GM18507 (cell line): ENCODE results near the gene ANKS6.
A peak's percentile ranks its signal among the peaks of the same experiment; 100 is the strongest.

Experiments
- DNase-seq: peaks from one replicate; pipeline ENCODE4 v3.0.0; 2011; ENCODE audit warnings: low read depth; ENCODE audit not compliant: insufficient read length; ENCODE audit errors: extremely low spot score
- FAIRE-seq: peaks from 2 replicates; lab custom pipeline; 2011; peaks lifted over from hg19 to GRCh38; lab: Jason Lieb, UNC

Gene ANKS6

DNA sequence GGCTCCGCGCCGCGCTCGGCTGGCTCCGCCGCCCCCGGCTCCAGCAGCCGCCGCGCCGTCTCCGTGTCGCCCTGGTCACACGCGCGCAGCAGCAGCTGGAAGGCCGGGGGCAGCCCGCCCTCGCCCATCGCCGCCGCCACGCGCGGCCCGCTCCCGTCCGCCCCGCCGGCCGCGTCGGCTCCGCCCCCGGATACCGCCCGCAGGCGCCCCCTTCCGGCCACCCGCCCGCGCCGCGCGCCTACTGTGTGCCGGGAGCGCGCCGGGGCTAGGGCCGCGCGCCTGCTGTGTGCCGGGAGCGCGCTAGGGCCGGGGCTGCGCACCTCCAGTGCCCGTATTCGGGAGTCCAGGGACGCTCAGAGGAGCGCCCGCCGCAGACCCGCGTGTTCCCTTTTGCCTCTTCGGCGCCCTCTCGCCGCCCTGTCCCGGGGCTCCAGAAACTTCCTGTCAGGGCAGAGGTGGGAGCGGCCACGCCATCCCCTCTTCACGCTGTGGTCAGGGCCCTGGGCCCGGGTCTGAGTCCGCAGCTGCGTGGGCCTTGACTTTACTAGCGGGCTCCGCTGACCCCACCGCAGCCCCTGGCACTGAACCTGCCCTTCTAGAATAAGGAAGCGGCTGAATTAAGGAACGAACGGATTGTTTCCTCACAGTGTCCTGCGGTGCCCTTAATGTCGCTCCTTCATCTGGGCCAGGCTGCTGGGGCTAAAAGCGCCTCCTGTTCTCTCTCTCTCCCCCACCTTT lies at the start of gene ANKS6:
Gene ANKS6 (minus strand): TSS at position 192 of the 738 bp plus-strand sequence. CDS start 64 bp downstream, at position 128.
- DNase-seq (peak; percentile 69), FAIRE-seq (no peak)

DNA sequence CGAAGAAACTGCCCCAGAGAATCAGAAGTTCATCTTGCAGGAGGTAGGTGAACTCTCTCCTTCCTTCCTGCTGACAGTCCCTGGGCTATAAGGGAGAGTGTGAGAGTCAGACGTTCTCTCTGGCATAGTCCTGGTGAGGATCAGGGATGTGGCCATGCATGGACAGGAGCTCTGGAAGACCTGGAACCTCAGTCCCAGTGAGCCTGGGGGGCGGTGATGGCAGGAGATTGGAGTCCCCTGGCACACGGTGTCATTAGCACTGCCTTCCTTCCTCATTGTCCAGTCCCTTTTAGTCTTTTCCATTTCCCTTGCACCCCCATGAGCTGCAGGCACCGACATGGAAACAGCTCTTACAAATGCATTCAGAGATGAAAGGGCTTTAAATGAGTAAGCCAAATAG lies 49.7 kb upstream of the ANKS6 start:
- FAIRE-seq (no peak), DNase-seq (no peak)

DNA sequence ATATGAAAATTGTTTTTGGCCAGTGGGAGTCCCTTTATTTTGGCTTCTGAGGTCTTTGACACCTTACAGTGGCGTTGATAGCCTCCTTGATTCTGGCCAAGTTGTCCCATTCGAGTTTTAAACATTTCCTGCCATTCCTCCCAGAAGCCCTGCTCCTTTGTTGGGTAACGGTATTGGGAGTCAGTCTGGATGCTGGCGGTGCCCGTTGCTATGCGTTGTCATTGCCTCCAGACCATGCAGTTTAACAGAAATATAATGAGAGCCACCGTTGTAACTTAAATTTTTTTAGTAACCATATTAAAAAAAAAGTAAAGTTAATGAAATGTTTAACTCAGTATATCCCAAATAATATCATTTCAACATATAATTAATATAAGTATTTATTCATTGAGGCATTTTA lies 46.2 kb upstream of the ANKS6 start:
- FAIRE-seq (no peak), DNase-seq (no peak)

DNA sequence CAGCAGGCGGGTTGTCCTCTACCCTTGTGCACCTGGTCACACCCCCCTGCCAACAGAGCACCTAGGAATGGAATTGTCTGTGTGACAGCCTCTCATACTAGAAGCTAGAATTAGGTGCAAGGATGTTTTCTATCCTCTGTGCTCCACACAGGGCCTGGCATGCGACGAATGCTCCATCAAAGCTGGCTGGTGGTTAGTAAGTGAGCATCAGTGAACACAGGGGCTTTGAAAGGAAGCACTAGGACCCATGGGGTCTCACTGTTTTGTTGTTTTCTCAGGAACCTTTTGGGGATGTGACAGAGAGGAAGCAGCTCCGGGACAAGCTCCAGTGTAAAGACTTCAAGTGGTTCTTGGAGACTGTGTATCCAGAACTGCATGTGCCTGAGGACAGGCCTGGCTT lies 43.4 kb upstream of the ANKS6 start:
- no peak for DNase-seq
- FAIRE-seq = no peak

DNA sequence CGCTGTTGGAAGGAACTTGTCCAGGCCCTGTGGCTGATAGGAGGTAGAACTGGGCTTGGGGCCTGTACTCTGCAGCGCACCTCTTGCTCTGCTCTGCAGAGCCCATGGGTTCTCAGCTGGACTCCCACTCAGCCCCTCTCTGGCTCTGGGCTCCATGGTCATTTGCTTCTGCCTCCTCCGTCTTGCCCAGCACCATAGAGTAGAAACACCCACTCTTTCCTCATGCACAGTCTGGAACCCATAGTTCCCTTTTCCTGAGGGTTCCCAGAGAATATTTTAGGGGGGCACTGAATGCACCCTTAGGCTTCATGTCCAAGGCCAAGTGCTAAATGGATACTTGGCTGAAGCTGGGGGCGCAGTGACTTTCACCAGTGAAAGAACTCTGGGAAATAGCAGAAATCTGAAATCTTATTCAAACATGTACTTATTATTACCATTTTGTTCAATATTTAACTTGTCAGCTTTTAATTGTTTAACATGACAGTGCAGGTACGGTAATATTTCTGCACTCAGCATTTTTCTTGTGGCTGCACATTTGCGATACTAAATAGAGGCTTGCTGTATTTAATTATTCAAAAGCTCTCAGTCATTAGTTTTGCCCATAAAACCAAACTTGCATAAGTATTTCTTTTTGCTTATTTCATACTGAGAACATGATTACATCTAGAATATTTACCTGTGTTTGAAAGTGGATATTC lies 42.7 kb upstream of the ANKS6 start:
- DNase-seq = no peak
- no peak for FAIRE-seq

DNA sequence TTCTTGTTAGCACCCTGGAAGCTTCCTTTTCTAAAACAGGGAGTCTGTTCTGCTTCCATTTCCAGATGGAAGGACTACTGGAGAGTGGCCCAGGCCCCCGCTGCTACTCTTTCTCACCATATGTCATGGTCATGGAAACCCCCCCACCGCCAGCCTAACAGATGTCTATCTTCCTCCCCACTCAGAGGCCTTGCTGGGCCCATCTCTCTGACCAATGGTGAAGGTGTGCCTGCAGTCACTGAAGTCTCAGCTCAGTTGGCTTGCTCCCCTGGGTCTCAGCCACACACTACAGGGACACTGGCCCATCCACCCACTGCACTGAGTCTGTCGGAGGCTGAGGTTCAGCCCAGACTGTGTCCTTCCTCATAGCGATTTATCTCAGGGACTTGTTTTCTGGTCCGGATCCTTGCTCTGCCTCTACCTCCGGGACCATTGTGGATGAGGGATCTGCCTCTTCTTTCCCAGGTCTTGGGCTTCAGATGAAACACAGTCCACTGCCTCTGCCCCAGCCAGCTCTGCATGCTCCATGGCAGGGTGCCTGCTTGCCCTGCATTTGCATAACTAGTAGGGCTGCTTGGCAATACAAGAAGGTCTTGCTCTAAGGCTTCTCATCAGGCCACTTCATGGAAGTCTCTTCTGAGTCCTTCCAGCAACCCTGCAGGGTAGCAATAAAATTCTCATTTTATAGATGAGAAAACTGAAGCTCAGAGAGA lies 42.0 kb upstream of the ANKS6 start:
- DNase-seq = no peak
- FAIRE-seq = no peak

DNA sequence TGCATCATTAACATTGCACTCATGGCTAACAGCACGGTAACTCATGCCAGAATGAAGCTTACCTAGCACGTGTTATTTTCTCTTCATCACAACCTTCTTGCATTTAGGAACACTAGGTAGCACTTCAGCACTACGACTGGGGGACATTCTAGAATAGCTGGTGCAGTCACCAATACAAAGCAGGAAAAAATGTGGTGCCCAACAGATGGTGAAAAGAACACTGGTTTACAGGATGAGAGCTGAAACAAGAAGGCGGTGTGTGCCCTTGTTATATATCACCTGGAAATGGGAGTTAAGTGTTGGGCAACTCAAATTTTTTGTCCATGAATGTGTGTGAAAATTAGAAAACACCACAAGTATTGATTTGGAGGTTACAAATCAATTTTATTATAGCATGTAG lies 41.2 kb upstream of the ANKS6 start:
- FAIRE-seq (no peak), DNase-seq (no peak)

DNA sequence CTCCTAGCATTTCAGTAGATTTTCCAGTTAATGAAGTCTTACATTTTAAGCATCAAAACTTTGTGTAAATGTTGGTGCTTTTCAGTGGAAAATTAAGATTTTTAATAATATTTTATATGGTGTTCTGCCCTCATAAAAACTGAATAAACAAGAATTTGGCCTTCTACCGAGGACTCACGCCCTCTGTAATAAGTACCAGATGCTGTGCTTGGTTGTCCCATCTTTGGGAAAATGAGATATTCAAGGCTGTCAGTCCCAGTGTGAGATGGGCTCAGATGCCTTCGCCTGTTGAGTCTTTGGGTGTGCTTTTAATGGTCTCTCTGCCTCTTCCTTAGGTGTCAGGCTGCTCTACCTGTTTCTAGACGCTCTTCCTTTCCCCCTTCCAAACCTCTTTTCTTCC lies 39.9 kb upstream of the ANKS6 start:
- FAIRE-seq (no peak), DNase-seq (no peak)

DNA sequence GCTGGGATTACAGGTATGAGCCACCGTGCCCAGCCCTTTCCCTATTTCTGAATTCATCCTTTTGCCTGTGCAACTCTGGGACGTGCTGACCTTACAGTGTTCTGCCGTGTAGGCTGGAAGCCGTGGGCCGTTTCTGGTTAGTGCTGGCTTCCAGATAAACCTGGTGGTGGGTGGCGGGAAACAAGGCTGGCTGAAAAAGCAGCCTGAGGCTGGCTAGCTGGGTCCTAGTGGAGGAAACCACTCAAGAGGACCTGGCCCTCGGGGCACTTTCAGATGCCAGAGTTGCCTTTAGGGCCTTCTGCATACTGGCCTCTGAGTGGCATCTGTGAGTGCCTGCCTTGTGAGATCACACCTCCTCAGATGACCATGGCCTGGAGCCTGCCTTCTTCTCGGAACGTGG lies 38.0 kb upstream of the ANKS6 start:
- FAIRE-seq = no peak
- no peak for DNase-seq

DNA sequence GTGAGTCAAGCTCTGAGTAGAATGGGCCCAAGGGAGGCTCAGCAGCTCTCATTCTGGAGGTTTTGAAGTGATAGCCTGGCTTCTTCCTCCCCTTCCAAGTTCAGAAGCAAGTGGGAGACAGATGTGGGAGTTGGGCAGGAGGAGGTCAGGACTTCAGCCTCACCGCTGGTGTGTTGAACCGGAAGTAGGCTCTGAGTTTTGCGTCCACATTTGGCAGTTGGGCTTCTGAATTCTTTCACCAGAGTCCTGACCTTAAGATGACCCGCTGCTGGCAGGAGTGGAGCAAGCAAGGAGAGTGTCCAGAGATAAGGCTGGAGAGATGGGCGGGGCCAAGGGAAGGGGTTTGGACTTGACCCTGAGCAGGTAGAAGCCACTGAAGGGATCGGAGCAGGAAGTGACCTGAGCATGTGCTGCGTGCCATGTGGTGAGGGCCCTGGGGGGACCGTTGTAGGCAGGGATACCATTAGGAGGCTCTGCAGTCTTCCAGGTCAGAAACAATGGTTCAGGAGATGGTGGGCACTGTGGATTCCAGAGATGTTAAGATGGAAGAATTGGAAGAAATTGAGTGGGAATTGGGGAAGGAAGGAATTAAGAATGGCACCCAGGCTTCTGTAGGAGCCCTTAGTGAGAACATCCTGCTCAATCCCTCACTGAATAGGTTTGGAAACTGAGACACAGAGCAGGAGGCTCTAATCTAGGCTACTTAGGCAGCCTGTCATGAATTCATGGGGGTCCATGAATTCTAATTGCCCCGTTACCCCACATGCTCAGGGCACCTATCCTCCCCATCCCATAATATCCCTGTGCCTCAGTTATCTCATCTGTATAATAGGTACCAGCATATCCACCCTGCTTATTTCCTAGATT lies 37.0 kb upstream of the ANKS6 start:
- DNase-seq (no peak), FAIRE-seq (no peak)

DNA sequence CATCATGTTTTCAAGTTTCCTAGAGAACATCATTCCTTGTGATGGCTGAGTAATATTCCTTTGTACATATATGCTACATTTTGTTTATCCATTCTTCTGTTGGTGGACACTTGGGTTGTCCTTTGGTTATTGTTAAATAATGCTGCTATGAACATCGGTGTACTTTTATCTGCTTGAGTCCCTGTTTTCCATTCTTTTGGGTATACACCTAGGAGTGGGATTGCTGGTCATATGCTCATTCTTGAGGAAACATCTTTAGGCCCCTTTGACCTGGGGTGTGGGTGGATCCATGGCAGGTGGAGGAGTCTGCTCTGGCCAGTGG lies 36.4 kb upstream of the ANKS6 start:
- FAIRE-seq = no peak
- no peak for DNase-seq

DNA sequence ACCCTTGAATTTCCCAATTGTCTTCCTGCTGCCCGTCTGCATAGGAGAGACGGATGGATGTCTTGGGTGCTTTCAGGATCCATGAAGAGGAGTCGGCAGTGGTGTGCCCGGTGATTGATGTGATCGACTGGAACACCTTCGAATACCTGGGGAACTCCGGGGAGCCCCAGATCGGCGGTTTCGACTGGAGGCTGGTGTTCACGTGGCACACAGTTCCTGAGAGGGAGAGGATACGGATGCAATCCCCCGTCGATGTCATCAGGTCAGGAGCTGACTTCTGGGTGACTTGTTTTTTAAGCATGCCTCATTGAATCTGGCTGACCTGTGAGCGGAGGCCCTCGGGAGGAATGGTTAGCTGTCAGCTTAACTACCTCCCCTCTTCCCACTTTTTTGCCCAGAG lies 35.3 kb upstream of the ANKS6 start:
- FAIRE-seq (no peak), DNase-seq (no peak)

DNA sequence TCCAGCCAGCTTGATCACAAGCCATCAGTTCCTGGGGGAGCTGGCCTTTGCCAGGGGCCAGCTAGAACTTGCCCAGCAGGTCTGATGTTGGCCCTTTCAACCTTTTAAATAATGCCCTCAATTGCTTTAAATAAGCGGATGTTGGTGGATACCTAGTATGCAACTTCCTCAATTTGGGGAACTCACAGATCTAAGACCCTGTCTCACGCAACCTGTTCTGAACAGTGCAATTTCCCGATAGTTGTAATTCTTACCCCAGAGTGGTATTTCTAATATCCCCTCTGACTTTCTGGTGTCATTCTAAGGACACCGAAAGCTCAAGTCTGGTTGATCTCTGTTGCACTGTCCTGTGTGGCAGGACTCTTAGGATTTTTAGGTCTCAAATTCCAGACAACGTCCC lies 34.2 kb upstream of the ANKS6 start:
- no peak for DNase-seq
- no peak for FAIRE-seq

DNA sequence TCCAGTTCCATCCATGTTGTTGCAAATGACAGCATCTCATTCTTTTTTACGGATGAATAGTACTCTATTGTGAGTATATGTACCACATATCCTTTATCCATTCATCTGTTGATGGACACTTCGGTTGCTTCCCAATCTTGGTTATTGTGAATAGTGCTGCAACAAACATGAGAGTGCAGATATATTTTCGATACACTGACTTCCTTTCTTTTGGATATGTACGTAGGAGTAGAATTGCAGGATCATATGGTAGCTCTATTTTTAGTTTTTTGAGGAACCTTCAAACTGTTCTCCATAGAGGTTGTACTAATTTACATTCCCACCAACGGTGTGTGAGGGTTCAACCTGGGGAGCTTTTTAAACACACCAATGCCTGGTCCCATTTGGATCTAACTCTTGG lies 33.4 kb upstream of the ANKS6 start:
- DNase-seq = no peak
- no peak for FAIRE-seq

DNA sequence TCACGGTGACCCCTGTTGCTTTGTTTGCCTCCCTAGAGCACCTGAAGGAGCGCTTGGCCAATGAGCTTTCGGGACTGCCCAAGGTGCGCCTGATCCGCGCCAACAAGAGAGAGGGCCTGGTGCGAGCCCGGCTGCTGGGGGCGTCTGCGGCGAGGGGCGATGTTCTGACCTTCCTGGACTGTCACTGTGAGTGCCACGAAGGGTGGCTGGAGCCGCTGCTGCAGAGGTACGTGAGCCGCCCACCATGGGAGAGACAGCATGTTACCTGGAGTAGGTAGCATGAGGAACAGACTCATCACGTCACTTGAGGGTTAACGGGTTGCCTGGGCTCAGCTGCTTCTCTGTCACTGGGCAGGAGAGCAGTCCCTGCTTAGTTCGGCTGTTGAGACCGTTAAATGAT lies 30.4 kb upstream of the ANKS6 start:
- DNase-seq (no peak), FAIRE-seq (no peak)

DNA sequence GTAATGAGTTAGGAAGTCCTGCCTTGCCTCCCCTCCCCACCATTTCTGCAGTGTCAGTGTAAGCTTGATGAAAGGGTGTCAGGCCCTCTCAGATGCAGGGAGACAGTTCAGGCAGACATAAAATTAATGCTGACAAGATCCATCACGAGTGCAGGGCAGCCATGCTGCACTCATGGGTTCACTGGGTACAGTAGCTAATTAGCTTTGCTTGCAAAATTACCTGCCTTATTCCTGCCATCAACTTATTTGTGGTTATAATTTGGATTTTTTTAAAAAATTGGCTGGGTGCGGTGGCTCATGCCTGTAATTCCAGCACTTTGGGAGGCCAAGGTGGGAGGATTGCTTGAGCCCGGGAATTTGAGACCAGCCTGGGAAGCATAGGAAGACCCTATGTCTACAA lies 29.1 kb upstream of the ANKS6 start:
- FAIRE-seq (no peak), DNase-seq (no peak)

DNA sequence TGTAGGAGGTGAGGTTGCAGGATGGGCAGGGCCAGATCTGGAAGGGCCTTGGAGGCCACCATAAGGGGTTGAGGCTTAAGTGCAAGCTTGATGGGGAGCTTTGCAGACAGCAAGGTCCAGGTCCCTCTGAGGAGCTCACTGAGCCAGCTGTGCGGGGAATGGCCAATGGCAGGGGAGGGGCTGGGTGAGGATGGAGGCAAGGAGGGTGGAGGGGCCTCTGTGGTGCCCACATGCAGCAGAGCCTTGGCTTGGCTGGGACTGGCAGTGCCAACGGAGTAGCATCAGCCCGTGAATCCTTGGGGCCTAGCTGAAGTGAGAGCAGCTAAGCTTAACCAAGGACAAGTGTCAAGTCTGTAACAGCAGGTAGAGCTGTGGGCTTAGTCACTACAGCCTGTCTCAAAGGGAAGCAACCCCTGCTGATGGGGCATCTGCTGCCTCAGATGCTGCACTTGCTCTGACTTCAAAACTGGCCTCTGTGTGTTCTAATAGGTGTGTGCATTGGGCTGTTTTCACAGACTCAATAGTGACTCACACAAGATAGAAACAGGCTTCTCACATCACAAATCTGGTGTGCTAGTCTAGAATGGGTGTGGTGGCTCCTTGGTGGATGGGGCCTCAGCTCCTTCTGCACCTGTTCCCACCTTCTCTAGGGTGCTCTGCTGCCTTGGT lies 27.4 kb upstream of the ANKS6 start:
- FAIRE-seq = no peak
- no peak for DNase-seq

DNA sequence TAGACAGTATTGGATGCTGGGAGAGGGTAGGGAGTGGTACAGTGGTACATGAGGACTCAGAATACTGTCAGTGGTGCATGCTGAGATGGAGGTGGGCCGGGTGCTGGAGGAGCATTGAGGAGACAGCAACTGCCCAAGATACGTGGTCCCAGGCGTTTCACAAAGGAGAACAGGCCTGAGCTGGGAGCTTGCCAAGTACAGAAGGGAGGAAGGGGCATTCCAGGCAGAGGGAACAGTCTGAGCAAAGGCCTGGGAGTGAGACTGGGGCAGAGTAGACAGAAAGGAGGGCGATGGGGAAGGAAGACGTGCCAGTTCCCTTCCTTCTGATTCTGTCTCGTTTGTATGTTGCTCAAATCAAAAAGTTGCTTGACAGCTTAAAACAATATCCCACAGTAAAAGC lies 26.3 kb upstream of the ANKS6 start:
- FAIRE-seq (no peak), DNase-seq (no peak)

DNA sequence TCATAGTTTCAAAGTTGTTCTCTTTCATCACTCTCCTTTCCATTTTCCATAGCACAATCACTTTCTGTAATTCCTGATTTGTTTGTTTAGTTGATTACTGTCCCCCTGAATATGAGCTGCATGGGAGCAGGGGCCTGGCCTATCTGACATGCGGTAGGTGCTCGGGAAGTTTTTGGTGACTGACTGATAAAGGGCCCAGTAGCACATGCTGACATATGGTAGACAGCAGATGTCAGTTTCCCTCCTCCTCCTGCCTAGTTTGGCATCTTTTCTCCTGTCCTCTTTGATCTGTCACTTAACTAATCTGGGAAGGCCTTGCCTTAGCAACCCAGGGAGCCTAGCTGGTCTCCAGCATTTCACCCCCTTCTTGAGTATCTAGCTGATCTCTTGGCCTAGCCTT lies 25.5 kb upstream of the ANKS6 start:
- FAIRE-seq (no peak), DNase-seq (no peak)

DNA sequence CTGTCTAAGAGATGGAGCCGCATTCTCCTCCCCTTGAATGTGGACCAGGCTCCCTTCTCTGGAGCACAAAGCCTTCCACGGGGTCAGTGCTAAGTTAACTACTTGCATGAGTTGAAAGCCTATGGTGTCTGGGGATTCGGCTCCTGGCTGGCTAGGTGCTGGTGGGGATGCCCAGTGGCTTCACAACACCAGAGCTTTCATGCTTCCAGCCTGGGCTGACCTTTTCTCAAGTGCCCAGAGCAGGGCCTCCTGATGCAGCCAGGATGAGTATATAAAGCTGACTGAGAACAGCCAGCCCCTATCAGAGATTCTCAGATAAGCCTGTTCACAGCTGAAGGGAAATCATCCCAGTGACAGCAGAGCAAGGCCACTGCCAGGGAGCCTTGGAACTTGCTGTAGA lies 22.9 kb upstream of the ANKS6 start:
- FAIRE-seq (no peak), DNase-seq (no peak)
